Measurements from ENCODE around the gene TAX1BP3.

The TAX1BP3 gene

DNA sequence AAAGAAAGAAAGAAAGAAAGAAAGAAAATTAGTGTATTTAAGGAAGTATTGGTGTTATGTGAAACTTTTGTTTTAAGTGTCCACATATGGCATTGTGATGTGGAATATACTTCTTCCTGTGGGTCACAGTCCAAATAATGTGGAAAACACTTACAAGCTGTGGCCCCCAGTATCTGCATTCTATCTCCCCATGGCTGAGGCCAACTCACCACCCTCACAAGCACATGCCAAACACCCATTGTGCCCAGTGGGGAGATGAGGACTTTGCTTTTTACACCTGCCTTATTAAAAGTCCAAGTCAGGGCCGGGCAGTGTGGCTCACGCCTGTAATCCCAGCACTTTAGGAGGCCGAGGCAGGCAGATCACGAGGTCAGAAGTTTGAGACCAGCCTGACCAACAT, 31.6 kb upstream of the TAX1BP3 start:
- DNase-seq (ENCODE audit: insufficient read length, low spot score) (no peak), FAIRE-seq (no peak)
- TF ChIP-seq, protein P1, sequence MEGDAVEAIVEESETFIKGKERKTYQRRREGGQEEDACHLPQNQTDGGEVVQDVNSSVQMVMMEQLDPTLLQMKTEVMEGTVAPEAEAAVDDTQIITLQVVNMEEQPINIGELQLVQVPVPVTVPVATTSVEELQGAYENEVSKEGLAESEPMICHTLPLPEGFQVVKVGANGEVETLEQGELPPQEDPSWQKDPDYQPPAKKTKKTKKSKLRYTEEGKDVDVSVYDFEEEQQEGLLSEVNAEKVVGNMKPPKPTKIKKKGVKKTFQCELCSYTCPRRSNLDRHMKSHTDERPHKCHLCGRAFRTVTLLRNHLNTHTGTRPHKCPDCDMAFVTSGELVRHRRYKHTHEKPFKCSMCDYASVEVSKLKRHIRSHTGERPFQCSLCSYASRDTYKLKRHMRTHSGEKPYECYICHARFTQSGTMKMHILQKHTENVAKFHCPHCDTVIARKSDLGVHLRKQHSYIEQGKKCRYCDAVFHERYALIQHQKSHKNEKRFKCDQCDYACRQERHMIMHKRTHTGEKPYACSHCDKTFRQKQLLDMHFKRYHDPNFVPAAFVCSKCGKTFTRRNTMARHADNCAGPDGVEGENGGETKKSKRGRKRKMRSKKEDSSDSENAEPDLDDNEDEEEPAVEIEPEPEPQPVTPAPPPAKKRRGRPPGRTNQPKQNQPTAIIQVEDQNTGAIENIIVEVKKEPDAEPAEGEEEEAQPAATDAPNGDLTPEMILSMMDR (IDR thresholded peaks at IDR 0.05; ENCODE audit: insufficient read depth, missing control alignments): no peak

GRCh38 chr17:3698139-3698538, 29.8 kb upstream of the TAX1BP3 start:
- TF ChIP-seq, protein P1 (IDR thresholded peaks at IDR 0.05; ENCODE audit: insufficient read depth, missing control alignments): no peak
- FAIRE-seq (no peak), DNase-seq (ENCODE audit: insufficient read length, low spot score) (no peak)

- DNase-seq (ENCODE audit: insufficient read length, low spot score) (no peak), FAIRE-seq (no peak)
- TF ChIP-seq, protein P1 (IDR thresholded peaks at IDR 0.05; ENCODE audit: insufficient read depth, missing control alignments): no peak
These were observed 28.7 kb upstream of the TAX1BP3 start for GRCh38 chr17:3697103-3697476.

DNA sequence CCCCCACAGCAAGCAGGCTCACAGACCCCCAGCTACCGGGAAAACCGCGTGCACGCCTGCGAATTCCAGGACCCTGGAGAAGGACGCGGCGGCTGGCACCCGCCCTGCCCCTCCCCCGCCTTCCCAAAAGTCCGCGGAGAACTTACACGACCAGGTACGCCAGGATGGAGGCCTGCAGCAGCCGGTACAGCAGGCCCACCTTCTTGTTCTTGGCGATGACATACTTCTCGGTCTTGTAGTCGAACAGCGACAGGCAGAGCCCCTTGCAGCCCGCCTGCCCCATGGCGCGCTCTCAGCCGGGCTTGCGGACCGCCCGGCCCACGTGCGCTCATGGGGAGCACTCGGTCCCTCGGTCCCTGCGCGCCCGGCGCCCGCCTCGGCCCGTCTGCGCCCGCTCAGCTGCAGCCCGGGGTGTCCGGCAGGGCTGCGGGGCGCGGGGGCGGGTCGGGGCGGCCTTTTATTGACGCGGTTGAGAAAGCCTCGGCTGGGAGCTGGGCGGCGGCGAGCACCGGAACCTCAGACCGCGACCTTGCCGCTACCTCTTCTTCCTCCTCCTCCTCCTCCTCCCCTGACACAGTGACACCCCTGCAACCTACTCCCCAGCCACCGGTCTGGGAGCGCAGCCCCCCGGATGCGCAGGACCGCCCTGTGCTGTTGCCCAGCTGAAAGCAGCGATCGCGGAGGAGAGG, 27.5 kb upstream of the TAX1BP3 start, which contains the start of gene P2RX5:
P2RX5 (minus strand) TSS at position 433 of the 689 bp plus-strand sequence; CDS start at position 283, 150 bp downstream.
- DNase-seq (ENCODE audit: insufficient read length, low spot score) (no peak), FAIRE-seq (no peak)
- TF ChIP-seq, protein P1 (IDR thresholded peaks at IDR 0.05; ENCODE audit: insufficient read depth, missing control alignments): no peak

GRCh38 chr17:3695129-3695722, 26.8 kb upstream of the TAX1BP3 start:
- FAIRE-seq (no peak), DNase-seq (ENCODE audit: insufficient read length, low spot score) (no peak)
- TF ChIP-seq, protein P1 (IDR thresholded peaks at IDR 0.05; ENCODE audit: insufficient read depth, missing control alignments): no peak

- DNase-seq (ENCODE audit: insufficient read length, low spot score): no peak
- TF ChIP-seq, protein P1 (IDR thresholded peaks at IDR 0.05; ENCODE audit: insufficient read depth, missing control alignments): no peak
- no peak for FAIRE-seq
These were observed 25.5 kb upstream of the TAX1BP3 start for GRCh38 chr17:3693829-3694231.

DNA sequence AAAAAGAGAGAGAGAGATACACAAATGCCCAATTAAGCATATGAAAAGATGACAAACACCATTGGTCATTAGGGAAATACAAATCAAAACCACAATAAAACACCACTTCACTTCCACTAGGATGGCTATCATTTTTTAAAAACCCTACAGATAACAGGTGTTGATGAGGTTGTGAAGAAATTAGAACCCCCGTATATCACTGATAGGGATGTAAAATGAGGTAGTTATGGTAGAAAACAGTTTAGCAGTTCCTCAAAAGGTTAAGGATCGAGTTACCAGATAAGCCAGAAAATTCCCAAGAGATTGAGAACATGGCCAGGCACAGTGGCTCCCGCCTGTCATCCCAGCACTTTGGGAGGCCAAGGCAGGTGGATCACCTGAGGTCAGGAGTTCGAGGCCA, 24.8 kb upstream of the TAX1BP3 start:
- no peak for DNase-seq (ENCODE audit: insufficient read length, low spot score)
- no peak for FAIRE-seq
- TF ChIP-seq, protein P1 (IDR thresholded peaks at IDR 0.05; ENCODE audit: insufficient read depth, missing control alignments): no peak
